HepG2 (cell line): ENCODE results near the gene HYAL1. TPM values are rescaled to one million over a fixed set of nuclear protein-coding genes. Genes with fewer than 3 reads are reported as not detected.
A peak's percentile ranks its signal among the peaks of the same experiment; 100 is the strongest.

ENCODE experiments used
- ADNP ChIP-seq: sonication (generic); formaldehyde crosslinking; IDR thresholded peaks from 2 replicates; pipeline ENCODE4 v1.4.0; 2020; ENCODE audit warnings: missing genetic modification reagents
- BCL6 ChIP-seq: IDR thresholded peaks from 2 replicates; pipeline ENCODE4 v1.6.1; 2016; ENCODE audit warnings: missing genetic modification reagents, missing compliant biosample characterization
- ERF ChIP-seq: IDR thresholded peaks from 2 replicates; pipeline ENCODE4 v1.6.1; 2018; ENCODE audit warnings: missing biosample characterization, missing genetic modification reagents
- EZH2 ChIP-seq: conservative IDR thresholded peaks from 2 replicates; pipeline ENCODE4 v1.6.1; 2012; ENCODE audit warnings: mild to moderate bottlenecking, low read depth, low read length, moderate library complexity
- HBP1 ChIP-seq: IDR thresholded peaks from 2 replicates; pipeline ENCODE4 v1.6.1; 2016; ENCODE audit warnings: low read depth, control low read depth
- HMG20B ChIP-seq: conservative IDR thresholded peaks from 2 replicates; pipeline ENCODE4 v1.6.1; 2016; ENCODE audit warnings: missing genetic modification reagents, missing compliant biosample characterization
- HOXA9 ChIP-seq: sonication (generic); formaldehyde crosslinking; IDR thresholded peaks from 2 replicates; pipeline ENCODE4 v1.8.1; 2022; ENCODE audit warnings: missing genetic modification reagents, mild to moderate bottlenecking, moderate library complexity, borderline replicate concordance
- KDM2A ChIP-seq: sonication (generic); formaldehyde crosslinking; IDR thresholded peaks from 2 replicates; pipeline ENCODE4 v1.4.0; 2020; ENCODE audit warnings: low read depth, missing genetic modification reagents, borderline replicate concordance
- MEIS1 ChIP-seq: sonication (generic); formaldehyde crosslinking; IDR thresholded peaks from 2 replicates; pipeline ENCODE4 v1.9.0; 2021; ENCODE audit warnings: mild to moderate bottlenecking, missing genetic modification reagents, moderate library complexity, borderline replicate concordance
- MTERF4 ChIP-seq: sonication (generic); formaldehyde crosslinking; IDR thresholded peaks from 2 replicates; pipeline ENCODE4 v1.8.0; 2023; ENCODE audit warnings: mild to moderate bottlenecking, missing genetic modification reagents
- MTF2 ChIP-seq: sonication (generic); formaldehyde crosslinking; IDR thresholded peaks from 2 replicates; pipeline ENCODE4 v1.5.0; 2020; ENCODE audit warnings: missing genetic modification reagents, borderline replicate concordance
- PAF1 ChIP-seq: IDR thresholded peaks from 2 replicates; pipeline ENCODE4 v1.6.1; 2016; ENCODE audit warnings: missing genetic modification reagents, missing compliant biosample characterization
- RBFOX2 ChIP-seq: fragments of 200-400 bp; formaldehyde crosslinking; IDR thresholded peaks from 2 replicates; pipeline ENCODE4 v1.6.1; 2017; ENCODE audit warnings: low read depth, mild to moderate bottlenecking, low read length
- RBM22 ChIP-seq: fragments of 200-400 bp; formaldehyde crosslinking; optimal IDR thresholded peaks from 2 replicates; pipeline ENCODE3; 2017; ENCODE audit warnings: mild to moderate bottlenecking, low read length, moderate library complexity
- SALL1 ChIP-seq: sonication (generic); formaldehyde crosslinking; IDR thresholded peaks from 2 replicates; pipeline ENCODE4 v1.8.0; 2022; ENCODE audit warnings: mild to moderate bottlenecking, missing genetic modification reagents
- SMARCE1 ChIP-seq: fragments of 450-650 bp; IDR thresholded peaks from 2 replicates; pipeline ENCODE4 v1.6.1; 2017; ENCODE audit warnings: borderline replicate concordance
- SOX13 ChIP-seq, 3 experiments: fragments of 450-650 bp in 1 of 3; sonication (generic) in 1 of 3; formaldehyde crosslinking in 1 of 3; IDR thresholded peaks in 2 of 3; conservative IDR thresholded peaks in 1 of 3; 2 replicates each; pipeline versions ENCODE4 v1.5.0 to v1.6.1; 2016 to 2020; ENCODE audit warnings: antibody characterized with exemption in 1 of 3, mild to moderate bottlenecking in 1 of 3, missing compliant biosample characterization in 1 of 3, missing genetic modification reagents in 1 of 3, moderate library complexity in 1 of 3
- XRCC5 ChIP-seq: fragments of 200-400 bp; formaldehyde crosslinking; optimal IDR thresholded peaks from 2 replicates; pipeline ENCODE3; 2017; ENCODE audit warnings: mild to moderate bottlenecking, low read length
- ZBTB37 ChIP-seq: sonication (generic); formaldehyde crosslinking; IDR thresholded peaks from 2 replicates; pipeline ENCODE4 v1.4.0; 2020; ENCODE audit warnings: mild to moderate bottlenecking, missing genetic modification reagents
- ZNF143 ChIP-seq: sonication (generic); formaldehyde crosslinking; IDR thresholded peaks from 2 replicates; pipeline ENCODE4 v1.4.0; 2020; ENCODE audit warnings: missing genetic modification reagents
- ZNF251 ChIP-seq: sonication (generic); formaldehyde crosslinking; IDR thresholded peaks from 2 replicates; pipeline ENCODE4 v1.9.0; 2021; ENCODE audit warnings: mild to moderate bottlenecking, missing genetic modification reagents
- ZNF607 ChIP-seq: sonication (generic); formaldehyde crosslinking; IDR thresholded peaks from 2 replicates; pipeline ENCODE4 v1.5.1; 2020; ENCODE audit warnings: missing genetic modification reagents, mild to moderate bottlenecking, borderline replicate concordance
- ZNF660 ChIP-seq: sonication (generic); formaldehyde crosslinking; IDR thresholded peaks from 2 replicates; pipeline ENCODE4 v1.5.1; 2020; ENCODE audit warnings: mild to moderate bottlenecking, low read depth, missing genetic modification reagents, borderline replicate concordance
- polyA plus RNA-seq, 8 experiments: library from polyadenylated mRNA; depleted of rRNA in 3 of 8; stranded (reverse) in 7 of 8; unstranded in 1 of 8; fragments of >200 nt; fragmentation: Illumina TruSeq in 4 of 8; extraction: Trizol in 4 of 8; gene quantifications; 2 replicates each; pipeline versions ENCODE4 v1.2.1 to v1.2.3, GENCODE V29; 2011 to 2016; ENCODE audit warnings: low read depth in 4 of 8, missing spikeins in 1 of 8, mixed read lengths in 1 of 8; ENCODE audit not compliant: insufficient read depth in 1 of 8
- total RNA-seq, 5 experiments: library from RNA; depleted of rRNA; stranded (reverse); fragments of >200 nt; fragmentation: Illumina TruSeq; extraction: Trizol; gene quantifications; 2 replicates each; pipeline ENCODE4 v1.2.3, GENCODE V29; 2016; ENCODE audit warnings: low read depth in 1 of 5
- TF ChIP-seq, protein P1 (sequence below): sonication (generic); formaldehyde crosslinking; IDR thresholded peaks from 2 replicates; pipeline ENCODE4 v1.4.0; 2020; ENCODE audit warnings: missing genetic modification reagents
- TF ChIP-seq, protein P2 (sequence below): sonication (generic); formaldehyde crosslinking; IDR thresholded peaks from 2 replicates; pipeline ENCODE4 v1.5.0; 2020; ENCODE audit warnings: missing genetic modification reagents, mild to moderate bottlenecking, borderline replicate concordance

Gene HYAL1
- total and polyA plus RNA-seq, 2 of the 13 experiments (the other 11 are each of a cell fraction or from before 2014, with no cell fraction given) = 76.5 to 193 TPM

DNA sequence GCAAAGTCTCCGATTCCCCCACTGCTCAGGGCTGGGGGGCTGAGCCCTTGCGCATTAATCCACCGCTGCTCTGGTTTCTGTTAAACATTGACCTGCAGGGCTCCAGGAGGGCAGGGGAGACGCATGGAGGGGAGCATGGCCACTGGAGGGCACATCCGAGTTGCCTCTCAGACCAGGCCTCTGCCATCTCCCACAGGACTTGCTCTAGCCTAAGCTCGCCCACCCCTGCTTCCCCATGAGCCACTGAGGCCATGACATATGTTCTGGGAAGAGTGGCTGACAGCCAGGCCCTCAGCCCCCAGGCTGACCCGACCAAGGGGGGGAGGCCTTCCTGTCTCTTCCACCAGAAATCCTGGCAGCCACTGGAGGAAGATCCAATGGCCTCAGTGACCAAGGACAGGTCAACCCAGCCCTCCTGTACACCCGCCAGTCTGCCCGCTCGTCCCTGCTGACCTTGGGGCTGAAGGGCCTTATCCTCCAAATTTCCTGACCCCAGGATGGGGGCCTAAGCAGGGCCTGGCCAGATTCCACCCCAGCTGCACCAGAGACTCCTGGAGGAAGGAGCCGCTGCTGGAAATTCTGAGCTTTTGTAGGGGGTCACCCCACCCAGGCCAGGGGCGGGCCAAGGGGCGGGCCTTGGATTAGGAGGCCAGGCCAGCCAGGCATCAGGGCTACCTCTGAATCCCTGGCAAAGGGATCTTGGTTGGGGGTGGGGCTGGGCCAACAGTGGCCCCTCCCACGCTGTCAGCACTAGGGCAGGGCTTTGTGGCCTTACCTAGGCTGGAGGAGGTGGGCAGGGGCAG, at the start of gene HYAL1 (continued):
- TF ChIP-seq SOX13 (IDR thresholded peaks at IDR 0.05) (no peak), SOX13 (CRISPR knock-in tag; conservative IDR thresholded peaks at IDR 0.05 in 1 of 2, IDR thresholded peaks at IDR 0.05 in 1 of 2) (peak in 1 of 2 experiments; percentile 22; a peak in 1 of 4 replicates), ZNF143 (CRISPR knock-in tag) (no peak), ZBTB37 (peak; percentile 60), HMG20B (CRISPR knock-in tag) (no peak), EZH2 (no peak), MTERF4 (CRISPR knock-in tag) (no peak), BCL6 (0 out of 2 replicates have a peak, but pooled peaks have one; percentile 13), HBP1 (CRISPR knock-in tag) (peak; percentile 49), RBM22 (peak; percentile 73), XRCC5 (peak; percentile 36), KDM2A (CRISPR knock-in tag) (peak; percentile 44; the same call in 1 of the 2 replicates), SMARCE1 (no peak), ZNF251 (CRISPR knock-in tag) (no peak), HOXA9 (CRISPR knock-in tag) (no peak), ADNP (no peak), SALL1 (peak; percentile 20; the same call in 1 of the 2 replicates), ZNF607 (CRISPR knock-in tag) (no peak; the same call in 1 of the 2 replicates), RBFOX2 (peak; percentile 85), MEIS1 (no peak; the same call in 1 of the 2 replicates), PAF1 (CRISPR knock-in tag) (no peak), MTF2 (CRISPR knock-in tag) (no peak; the same call in 1 of the 2 replicates), ZNF660 (no peak), ERF (CRISPR knock-in tag) (peak; percentile 70)
- TF ChIP-seq, protein P1, sequence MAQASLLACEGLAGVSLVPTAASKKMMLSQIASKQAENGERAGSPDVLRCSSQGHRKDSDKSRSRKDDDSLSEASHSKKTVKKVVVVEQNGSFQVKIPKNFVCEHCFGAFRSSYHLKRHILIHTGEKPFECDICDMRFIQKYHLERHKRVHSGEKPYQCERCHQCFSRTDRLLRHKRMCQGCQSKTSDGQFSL (CRISPR knock-in tag) = 0 out of 2 replicates have a peak, but pooled peaks have one; percentile 29
- TF ChIP-seq, protein P2, sequence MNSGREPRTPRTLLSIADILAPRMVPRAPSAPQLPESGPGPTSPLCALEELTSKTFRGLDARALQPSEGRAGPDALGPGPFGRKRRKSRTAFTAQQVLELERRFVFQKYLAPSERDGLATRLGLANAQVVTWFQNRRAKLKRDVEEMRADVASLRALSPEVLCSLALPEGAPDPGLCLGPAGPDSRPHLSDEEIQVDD (CRISPR knock-in tag) = no peak
